GM18861 (cell line): Measurements from ENCODE around the gene CTPS1.

Experiments
- ATAC-seq: cut with Tn5 transposase; IDR thresholded peaks from one replicate; pipeline ENCODE4 v1.9.1; 2021; ENCODE audit not compliant: unreplicated experiment

CTPS1 gene

GRCh38 chr1:40965531-40965930, 14.0 kb upstream of the CTPS1 start:
- ATAC-seq, result no peak

GRCh38 chr1:40966417-40966816, 13.1 kb upstream of the CTPS1 start:
- no peak for ATAC-seq

GRCh38 chr1:40969445-40969844, 10.1 kb upstream of the CTPS1 start:
- ATAC-seq, result no peak

- ATAC-seq, result no peak
Observed at GRCh38 chr1:40971966-40972365, 7.5 kb upstream of the CTPS1 start.

- ATAC-seq, result no peak
Observed at GRCh38 chr1:40973912-40974311, 5.6 kb upstream of the CTPS1 start.

- no peak for ATAC-seq
Observed at GRCh38 chr1:40974945-40975344, 4.6 kb upstream of the CTPS1 start.

GRCh38 chr1:40976952-40977690, 2.4 kb upstream of the CTPS1 start:
- no peak for ATAC-seq

- no peak for ATAC-seq
Observed at GRCh38 chr1:40977716-40978115, 1.8 kb upstream of the CTPS1 start.

- no peak for ATAC-seq
Observed at GRCh38 chr1:40978886-40979240, 633 bp upstream of the CTPS1 start.

GRCh38 chr1:40980068-40980452, 564 bp downstream of the CTPS1 start:
- ATAC-seq, result peak; percentile 11

GRCh38 chr1:40980453-40981121, 1.1 kb downstream of the CTPS1 start:
- peak; percentile 3 for ATAC-seq

- ATAC-seq, result no peak
Observed at GRCh38 chr1:40981691-40982448, 2.4 kb downstream of the CTPS1 start.

- no peak for ATAC-seq
Observed at GRCh38 chr1:40982721-40983120, 3.2 kb downstream of the CTPS1 start.

- no peak for ATAC-seq
Observed at GRCh38 chr1:40983286-40983685, 3.8 kb downstream of the CTPS1 start.

- no peak for ATAC-seq
Observed at GRCh38 chr1:40984066-40984465, 4.6 kb downstream of the CTPS1 start.

- no peak for ATAC-seq
Observed at GRCh38 chr1:40984531-40984930, 5.0 kb downstream of the CTPS1 start.

- ATAC-seq, result no peak
Observed at GRCh38 chr1:40985161-40985560, 5.7 kb downstream of the CTPS1 start.

- ATAC-seq, result no peak
Observed at GRCh38 chr1:40985875-40986274, 6.4 kb downstream of the CTPS1 start.

- ATAC-seq, result no peak
Observed at GRCh38 chr1:40986328-40986783, 6.9 kb downstream of the CTPS1 start.

GRCh38 chr1:40986956-40987355, 7.5 kb downstream of the CTPS1 start:
- ATAC-seq, result no peak

GRCh38 chr1:40987439-40988276, 8.2 kb downstream of the CTPS1 start:
- no peak for ATAC-seq
